Pancreas (tissue), 10 donors: ENCODE measurements around the gene HOOK2. TPM values are rescaled to one million over a fixed set of nuclear protein-coding genes. Genes with fewer than 3 reads are reported as not detected.

Experiments
- ATAC-seq, 4 donors: fragments of 200-7000 bp; cut with Tn5 transposase; one replicate each; pipeline versions ENCODE4 v1.8.0 to v1.9.1; 2020; ENCODE audit warnings: mild to moderate bottlenecking in 4 of 4, moderate library complexity in 4 of 4
- DNase-seq, 6 donors: peaks; one replicate each; pipeline ENCODE4 v3.0.0-alpha.2; 2020
- FAIRE-seq: peaks from 2 replicates; lab custom pipeline; 2012; peaks lifted over from hg19 to GRCh38; lab: Jason Lieb, UNC
- H3K27ac ChIP-seq, 4 donors: fragments of 200-600 bp; sonication (generic); 1 replicate in 3 of 4; 2 replicates in 1 of 4; pipeline versions ENCODE4 v1.5.0 to v1.8.0; 2020
- H3K27me3 ChIP-seq, 4 donors: fragments of 200-600 bp; one replicate each; pipeline ENCODE4 v1.8.0; 2021
- H3K36me3 ChIP-seq, 3 donors: fragments of 200-600 bp; sonication (generic) in 1 of 3; one replicate each; pipeline versions ENCODE4 v1.5.0 to v1.8.0; 2020 to 2021
- H3K4me1 ChIP-seq, 3 donors: fragments of 200-600 bp; one replicate each; pipeline ENCODE4 v1.8.0; 2021
- H3K4me3 ChIP-seq, 4 donors: fragments of 200-600 bp; sonication (generic) in 2 of 4; one replicate each; pipeline versions ENCODE4 v1.5.0 to v1.8.0; 2020 to 2021
- H3K9me3 ChIP-seq, 4 donors: fragments of 200-600 bp; one replicate each; pipeline ENCODE4 v1.8.0; 2021
- CTCF ChIP-seq, 4 donors: fragments of 200-600 bp; sonication (generic) in 3 of 4; IDR thresholded peaks; one replicate each; pipeline versions ENCODE4 v1.5.0 to v1.8.0; 2021; ENCODE audit warnings: antibody characterized with exemption in 4 of 4
- WGBS, 2 donors: extraction: QIAGEN DNeasy Blood & Tissue Kit; methylation state at CpG; one replicate each; pipeline ENCODE4 v1.1.7; 2013; 5-methylcytosine and 5-hydroxymethylcytosine counted together
- intact Hi-C, 3 donors: fragments of 100-400 bp; cut with DNase I; formaldehyde crosslinking; loops; one replicate each; pipeline versions ENCODE4 v1.11.1 to v1.14.2; 2022
- polyA plus RNA-seq, 2 donors: library from polyadenylated mRNA; stranded (reverse); fragments of 200-250 nt; gene quantifications; one replicate each; pipeline ENCODE4 v1.2.3, GENCODE V29; 2013
- total RNA-seq, 6 donors: library from RNA; stranded (reverse); fragmentation: NEBNext Ultra II Directional in 4 of 6; extraction: Animal tissue kit (Norgen Biotek cat#: 25700) in 4 of 6; gene quantifications; one replicate each; pipeline versions ENCODE4 v1.2.1 to v1.2.4, GENCODE V29; 2021 to 2023
- donor health status: healthy with polysubstance abuse.
- donor health status: DM: no; HTN: no; CAD: no; lungs with moderate emphysema.
- donor health status: DM: no; HTN: no; CAD: no.
- donor health status: control.
- donor health status: control.
- donor health status: Bipolar disorder and iron deficiency.
- donor health status: DM: yes; HTN: yes; CAD: no.
- donor health status: DM: no; HTN: no; CAD: no.
- donor health status: DM: no; HTN: no; CAD: no.
- donor health status: DM: yes; HTN: yes; CAD: no.

The HOOK2 gene
- total and polyA plus RNA-seq, 8 donors, result 37.7 to 300 (median 53.0) TPM

GRCh38 chr19:12764698-12765097 is 10.7 kb downstream of the HOOK2 start:
- Histone ChIP-seq H3K27ac (no peak overlapping the region), H3K36me3 (peaks cover 0 to 36% (median 24%) of the 10 kb centered on the region in 3 donors), H3K27me3 (no peaks in the 10 kb centered on the region), H3K4me3 (no peak overlapping the region), H3K9me3 (no peaks in the 10 kb centered on the region), H3K4me1 (no peaks in the 10 kb centered on the region)
- FAIRE-seq (no peak), ATAC-seq (no peak), DNase-seq (no peak)
- WGBS, 2 donors, result 97 to 99% methylated on average over 16 of the region's 16 CpGs
- TF ChIP-seq CTCF (IDR thresholded peaks at IDR 0.05), result no peak
- intact Hi-C loops, result loop anchor here in 2 of 3 donors (5.0 kb wide), 3 partner anchors 33 to 78 kb away; partner anchors contain the start of genes PRDX2 (in 1 of the 2) and THSD8 (in 1 of the 2)

- no peak for FAIRE-seq
These were observed 12.3 kb downstream of the HOOK2 start for GRCh38 chr19:12763100-12763499.

GRCh38 chr19:12759686-12760085 is 15.7 kb downstream of the HOOK2 start:
- peaks cover 0 to 15% (median 7%) of the 10 kb centered on the region in 3 donors for H3K36me3 ChIP-seq
- no peak overlapping the region for H3K4me3 ChIP-seq
- 82 to 87% methylated on average over 6 of the region's 6 CpGs for WGBS, 2 donors
- intact Hi-C loops, result loop anchor here in 2 of 3 donors (5.0 to 10.0 kb wide), 3 partner anchors 38 to 85 kb away; no protein-coding TSS in a partner anchor
- no peak for DNase-seq
- H3K27me3 ChIP-seq, result no peaks in the 10 kb centered on the region
- no peak for ATAC-seq
- H3K4me1 ChIP-seq, result no peaks in the 10 kb centered on the region
- H3K9me3 ChIP-seq, result no peaks in the 10 kb centered on the region
- no peak overlapping the region for H3K27ac ChIP-seq
- FAIRE-seq, result no peak
- TF ChIP-seq CTCF (IDR thresholded peaks at IDR 0.05), result no peak

More at GRCh38 chr19:12763100-12763499, 12.3 kb downstream of the HOOK2 start:
- Histone ChIP-seq H3K36me3 (peaks cover 0 to 25% (median 19%) of the 10 kb centered on the region in 3 donors), H3K9me3 (no peaks in the 10 kb centered on the region), H3K4me3 (no peak overlapping the region), H3K4me1 (no peaks in the 10 kb centered on the region), H3K27ac (no peak overlapping the region), H3K27me3 (no peaks in the 10 kb centered on the region)
- TF ChIP-seq CTCF (IDR thresholded peaks at IDR 0.05), result no peak
- intact Hi-C loops, result loop anchor here in 1 of 3 donors (5.0 kb wide), 2 partner anchors 34 to 79 kb away; no protein-coding TSS in a partner anchor
- ATAC-seq (no peak), DNase-seq (no peak)
- WGBS, 2 donors, result 91 to 93% methylated on average over 11 of the region's 11 CpGs

GRCh38 chr19:12757544-12758274 is 17.6 kb downstream of the HOOK2 start:
- peak; percentile 81 to 96 (median 92) for TF ChIP-seq CTCF (IDR thresholded peaks at IDR 0.05)
- Histone ChIP-seq H3K27ac (no peak overlapping the region), H3K4me3 (peak overlapping the region in 3 of 4 donors; percentile 1 to 38 (median 23)), H3K4me1 (no peaks in the 10 kb centered on the region), H3K9me3 (no peaks in the 10 kb centered on the region), H3K27me3 (no peaks in the 10 kb centered on the region), H3K36me3 (peaks cover 0 to 2% (median 0%) of the 10 kb centered on the region in 3 donors)
- intact Hi-C loops, result loop anchor here in 1 of 3 donors (10.0 kb wide), 1 partner anchor 87 kb away; no protein-coding TSS in a partner anchor
- FAIRE-seq (no peak), ATAC-seq (peak; percentile 86 to 91 (median 90)), DNase-seq (peak; percentile 53 to 88 (median 78))
- 3 to 4% methylated on average over 47 to 60 of the region's 60 CpGs for WGBS, 2 donors
